GM12801 (cell line): Measurements from ENCODE around the gene IL20.

Experiments used
- TF ChIP-seq, protein P1 (sequence below): IDR thresholded peaks from one replicate; pipeline ENCODE4 v1.5.1; 2011; ENCODE audit warnings: control low read depth; ENCODE audit not compliant: insufficient read length; ENCODE audit errors: extremely low read depth

The IL20 gene

GRCh38 chr1:206842854-206843253 lies 22.6 kb upstream of the IL20 start:
- TF ChIP-seq, protein P1, sequence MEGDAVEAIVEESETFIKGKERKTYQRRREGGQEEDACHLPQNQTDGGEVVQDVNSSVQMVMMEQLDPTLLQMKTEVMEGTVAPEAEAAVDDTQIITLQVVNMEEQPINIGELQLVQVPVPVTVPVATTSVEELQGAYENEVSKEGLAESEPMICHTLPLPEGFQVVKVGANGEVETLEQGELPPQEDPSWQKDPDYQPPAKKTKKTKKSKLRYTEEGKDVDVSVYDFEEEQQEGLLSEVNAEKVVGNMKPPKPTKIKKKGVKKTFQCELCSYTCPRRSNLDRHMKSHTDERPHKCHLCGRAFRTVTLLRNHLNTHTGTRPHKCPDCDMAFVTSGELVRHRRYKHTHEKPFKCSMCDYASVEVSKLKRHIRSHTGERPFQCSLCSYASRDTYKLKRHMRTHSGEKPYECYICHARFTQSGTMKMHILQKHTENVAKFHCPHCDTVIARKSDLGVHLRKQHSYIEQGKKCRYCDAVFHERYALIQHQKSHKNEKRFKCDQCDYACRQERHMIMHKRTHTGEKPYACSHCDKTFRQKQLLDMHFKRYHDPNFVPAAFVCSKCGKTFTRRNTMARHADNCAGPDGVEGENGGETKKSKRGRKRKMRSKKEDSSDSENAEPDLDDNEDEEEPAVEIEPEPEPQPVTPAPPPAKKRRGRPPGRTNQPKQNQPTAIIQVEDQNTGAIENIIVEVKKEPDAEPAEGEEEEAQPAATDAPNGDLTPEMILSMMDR: no peak

DNA sequence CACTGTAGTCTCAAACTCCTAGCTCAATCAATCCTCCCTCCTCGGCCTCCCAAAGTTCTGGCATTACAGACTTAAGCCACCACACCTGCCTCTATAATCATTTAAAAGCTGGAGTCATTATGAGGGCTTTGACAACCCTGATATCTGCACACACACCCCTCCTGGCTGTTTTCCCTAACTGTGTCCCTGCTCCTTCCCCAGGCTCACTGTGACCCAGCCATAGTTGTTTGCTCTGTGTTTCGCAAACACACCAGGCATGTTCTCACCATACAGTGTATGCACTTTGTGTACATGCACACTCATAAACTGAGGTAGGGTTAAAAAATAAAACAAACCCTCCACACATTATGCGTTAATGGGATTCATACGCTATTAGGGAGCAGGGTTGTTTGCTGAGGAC lies 21.8 kb upstream of the IL20 start:
- TF ChIP-seq, protein P1: no peak

DNA sequence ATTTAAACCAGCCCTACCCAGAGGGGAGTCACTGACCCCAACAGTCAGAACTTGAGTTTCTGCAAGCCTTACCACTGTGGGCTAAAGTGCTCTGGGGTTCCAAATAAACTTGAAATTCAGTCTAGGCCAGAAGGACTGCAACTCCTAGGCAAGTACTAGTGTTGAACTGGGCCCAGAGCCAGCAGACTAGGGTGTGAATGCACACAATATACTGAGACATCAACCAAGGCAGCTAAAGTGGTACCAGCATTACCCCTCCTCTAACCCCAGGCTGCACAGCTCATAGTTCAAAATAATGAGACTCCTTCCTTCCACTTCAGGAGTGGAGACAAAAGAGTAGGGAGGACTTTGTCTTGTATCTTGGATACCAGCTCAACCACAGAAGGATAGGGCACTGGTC lies 18.9 kb upstream of the IL20 start:
- TF ChIP-seq, protein P1: no peak

DNA sequence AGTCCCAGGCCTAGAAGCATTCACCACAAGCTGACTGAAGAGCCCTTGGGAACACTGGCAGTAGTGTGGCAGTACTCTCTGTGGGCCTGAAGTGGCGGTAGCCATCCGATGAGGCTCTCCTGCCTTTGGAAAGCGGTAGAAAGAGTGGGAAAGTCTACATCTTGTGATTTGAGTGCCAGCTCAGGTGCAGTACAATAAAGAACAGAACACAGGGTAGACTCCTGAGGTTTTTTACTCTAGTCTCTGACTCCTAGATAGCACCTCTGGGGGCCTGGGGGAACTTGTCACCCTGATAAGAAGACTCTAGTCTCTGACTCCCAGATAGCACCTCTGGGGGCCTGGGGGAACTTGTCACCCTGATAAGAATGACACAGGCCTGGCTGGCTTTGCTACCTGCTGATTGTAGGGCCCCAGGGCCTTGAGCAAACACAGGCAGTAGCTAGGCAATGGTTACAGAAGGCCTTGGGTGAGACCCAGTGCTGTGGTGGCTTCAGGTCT lies 18.0 kb upstream of the IL20 start:
- TF ChIP-seq, protein P1: no peak

DNA sequence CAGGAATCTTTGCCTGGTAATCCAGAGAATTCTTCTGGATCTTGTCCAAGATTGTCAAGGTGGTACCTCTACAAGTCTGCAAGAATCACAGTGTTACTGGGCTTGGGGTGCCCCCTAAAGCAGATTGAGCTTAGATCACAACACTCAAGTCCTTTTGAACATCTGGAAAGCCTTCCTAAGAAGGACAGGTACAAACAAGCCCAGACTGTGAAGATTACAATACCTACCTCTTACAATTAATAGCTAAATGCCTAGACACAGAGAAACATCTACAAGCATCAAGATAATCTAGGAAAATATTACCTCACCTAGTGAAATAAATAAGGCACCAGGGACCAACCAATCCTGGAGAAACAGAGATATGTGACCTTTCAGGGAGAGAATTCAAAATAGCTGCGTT lies 17.5 kb upstream of the IL20 start:
- TF ChIP-seq, protein P1: no peak

GRCh38 chr1:206850401-206850800 lies 15.0 kb upstream of the IL20 start:
- TF ChIP-seq, protein P1: no peak

- TF ChIP-seq, protein P1: no peak
Observed at GRCh38 chr1:206851341-206852010, 13.9 kb upstream of the IL20 start.
